ENCODE results near the gene ZNF827.

Gene ZNF827

GRCh38 chr4:145804116-145804515, 134.5 kb downstream of the ZNF827 start:
- TF ChIP-seq TOX (CRISPR knock-in tag; IDR thresholded peaks at IDR 0.05; ENCODE audit: borderline replicate concordance) (no peak), OSR1 (CRISPR knock-in tag; IDR thresholded peaks at IDR 0.05) (no peak), ZNF565 (CRISPR knock-in tag; conservative IDR thresholded peaks at IDR 0.05; ENCODE audit: low read depth) (no peak), SNAI2 (CRISPR knock-in tag; IDR thresholded peaks at IDR 0.05) (no peak), ZFP3 (CRISPR knock-in tag; IDR thresholded peaks at IDR 0.05) (no peak), ISL1 (CRISPR knock-in tag; IDR thresholded peaks at IDR 0.05) (peak; percentile 60)
- peak; percentile 65 for ATAC-seq

GRCh38 chr4:145799223-145799622, 139.4 kb downstream of the ZNF827 start:
- no peak for ATAC-seq
- no peak for TF ChIP-seq GLIS3 (CRISPR knock-in tag; IDR thresholded peaks at IDR 0.05)
- no peak for TF ChIP-seq ARNTL (CRISPR knock-in tag; IDR thresholded peaks at IDR 0.05; ENCODE audit: borderline replicate concordance, low read depth)
- no peak for TF ChIP-seq TSHZ2 (CRISPR knock-in tag; IDR thresholded peaks at IDR 0.05)
- no peak for TF ChIP-seq TOX (CRISPR knock-in tag; IDR thresholded peaks at IDR 0.05; ENCODE audit: borderline replicate concordance)
- TF ChIP-seq POU6F1 (CRISPR knock-in tag; IDR thresholded peaks at IDR 0.05; ENCODE audit: borderline replicate concordance, low read depth): no peak

- no peak for ATAC-seq
Observed at GRCh38 chr4:145797278-145797677, 141.3 kb downstream of the ZNF827 start.

GRCh38 chr4:145796346-145796745, 142.3 kb downstream of the ZNF827 start:
- ATAC-seq: no peak
- TF ChIP-seq CREB5 (CRISPR knock-in tag; IDR thresholded peaks at IDR 0.05; ENCODE audit: low read depth): no peak
- no peak for TF ChIP-seq SNAI2 (CRISPR knock-in tag; IDR thresholded peaks at IDR 0.05)
- TF ChIP-seq TCF4 (CRISPR knock-in tag; IDR thresholded peaks at IDR 0.05; ENCODE audit: borderline replicate concordance): no peak
- no peak for TF ChIP-seq ZFP3 (CRISPR knock-in tag; IDR thresholded peaks at IDR 0.05)
- TF ChIP-seq PPARA (CRISPR knock-in tag; IDR thresholded peaks at IDR 0.05; ENCODE audit: borderline replicate concordance): no peak
- TF ChIP-seq ZNF70 (CRISPR knock-in tag; IDR thresholded peaks at IDR 0.05): no peak
- TF ChIP-seq TOX (CRISPR knock-in tag; IDR thresholded peaks at IDR 0.05; ENCODE audit: borderline replicate concordance): no peak
- TF ChIP-seq BACH2 (CRISPR knock-in tag; IDR thresholded peaks at IDR 0.05; ENCODE audit: borderline replicate concordance): no peak
- no peak for TF ChIP-seq ARNTL (CRISPR knock-in tag; IDR thresholded peaks at IDR 0.05; ENCODE audit: borderline replicate concordance, low read depth)
- TF ChIP-seq ZC3H10 (CRISPR knock-in tag; IDR thresholded peaks at IDR 0.05): no peak
- TF ChIP-seq ESRRG (CRISPR knock-in tag; IDR thresholded peaks at IDR 0.05): no peak
- TF ChIP-seq TSHZ2 (CRISPR knock-in tag; IDR thresholded peaks at IDR 0.05): no peak
- no peak for TF ChIP-seq CSRNP3 (CRISPR knock-in tag; IDR thresholded peaks at IDR 0.05)
- TF ChIP-seq POU6F1 (CRISPR knock-in tag; IDR thresholded peaks at IDR 0.05; ENCODE audit: borderline replicate concordance, low read depth): no peak
- no peak for TF ChIP-seq CSDC2 (CRISPR knock-in tag; IDR thresholded peaks at IDR 0.05)
- no peak for TF ChIP-seq ZNF565 (CRISPR knock-in tag; conservative IDR thresholded peaks at IDR 0.05; ENCODE audit: low read depth)
- TF ChIP-seq OSR1 (CRISPR knock-in tag; IDR thresholded peaks at IDR 0.05): no peak

More at GRCh38 chr4:145797278-145797677, 141.3 kb downstream of the ZNF827 start:
- TF ChIP-seq GLIS3 (CRISPR knock-in tag; IDR thresholded peaks at IDR 0.05) (no peak), ZNF565 (CRISPR knock-in tag; conservative IDR thresholded peaks at IDR 0.05; ENCODE audit: low read depth) (no peak), SNAI2 (CRISPR knock-in tag; IDR thresholded peaks at IDR 0.05) (no peak)
